Motor neuron (in vitro differentiated cells): ENCODE measurements around the gene FOS. TPM values are rescaled to one million over a fixed set of nuclear protein-coding genes. Genes with fewer than 3 reads are reported as not detected.
"Not testable (repeated sequence)": the region's sequence is repeated elsewhere in the genome, so short reads cannot be mapped to it uniquely, and the experiment has no call there.

Experiments used
- ATAC-seq, 8 experiments: fragments of 200-7000 bp; cut with Tn5 transposase; replicated peaks in 6 of 8; 2 replicates each; pipeline ENCODE4 v1.8.0; 2021; ENCODE audit warnings: mild to moderate bottlenecking in 8 of 8, moderate library complexity in 8 of 8
- H3K27ac ChIP-seq, 2 donors: fragments of 250-450 bp; sonication (Bioruptor Pico); 2 replicates each; pipeline ENCODE4 v1.9.0; 2021; ENCODE audit warnings: antibody characterized with exemption in 2 of 2, mild to moderate bottlenecking in 2 of 2, moderate library complexity in 1 of 2
- H3K4me1 ChIP-seq, 2 donors: fragments of 250-450 bp; sonication (Bioruptor Pico); replicated peaks in 1 of 2; 2 replicates each; pipeline ENCODE4 v1.6.1; 2021; ENCODE audit warnings: antibody characterized with exemption in 2 of 2, mild to moderate bottlenecking in 2 of 2, moderate library complexity in 1 of 2
- H3K4me3 ChIP-seq, 5 donors: fragments of 250-450 bp; sonication (Bioruptor Pico); 2 replicates each; pipeline ENCODE4 v1.9.0; 2021; ENCODE audit warnings: antibody characterized with exemption in 5 of 5, mild to moderate bottlenecking in 5 of 5, moderate library complexity in 4 of 5
- WGBS, 10 experiments: fragments of 450-650 bp; shearing (Covaris generic); methylation state at CpG; one replicate each; pipeline ENCODE4 v1.0.0; 2022; 5-methylcytosine and 5-hydroxymethylcytosine counted together
- in situ Hi-C, 9 experiments: fragments of 400-800 bp; cut with MboI; loops; one replicate each; pipeline ENCODE4 v1.15.0; 2021; ENCODE audit warnings: low sequenced_read_pairs in 9 of 9, low pct_unique_long_range_greater_than_20kb in 2 of 9; ENCODE audit not compliant: unreplicated experiment in 9 of 9
- total RNA-seq, 8 experiments: library from RNA; unstranded; fragments of 300-600 nt; gene quantifications; 2 replicates each; pipeline versions ENCODE4 v1.2.3 to v1.2.4, GENCODE V29; 2022

Gene FOS
- total RNA-seq, 8 experiments from 2014 or later = 8.7 to 102 (median 52.9) TPM

DNA sequence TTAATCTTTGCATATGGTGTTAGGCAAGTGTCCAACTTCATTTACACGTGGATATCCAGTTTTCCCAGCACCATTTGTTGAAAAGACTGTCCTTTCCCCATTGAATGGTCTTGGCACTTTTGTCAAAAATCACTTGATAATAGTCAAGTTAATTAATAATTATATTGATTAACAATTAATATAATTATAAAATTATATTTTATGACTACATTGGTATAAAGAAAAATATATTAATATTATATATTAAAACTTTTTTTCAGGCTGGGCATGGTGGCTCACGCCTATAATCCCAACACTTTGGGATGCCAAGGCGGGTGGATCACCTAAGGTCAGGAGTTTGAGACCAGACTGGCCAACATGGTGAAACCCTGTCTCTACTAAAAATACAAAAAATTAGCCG is 27.8 kb downstream of the FOS start:
- in situ Hi-C loops = loop anchor here in 8 of 9 experiments (10.0 to 25.0 kb wide), 4 partner anchors 172 to 182 kb away; partner anchors contain the start of gene NEK9 (in 1 of the 8)
- 0 to 94% (median 57%) methylated on average over 1 to 4 of the region's 4 CpGs; no CpG with 5 or more reads in 1 of the 10 experiments for WGBS, 10 experiments
- H3K27ac ChIP-seq, H3K4me1 ChIP-seq, ATAC-seq, H3K4me3 ChIP-seq: not testable (repeated sequence)

DNA sequence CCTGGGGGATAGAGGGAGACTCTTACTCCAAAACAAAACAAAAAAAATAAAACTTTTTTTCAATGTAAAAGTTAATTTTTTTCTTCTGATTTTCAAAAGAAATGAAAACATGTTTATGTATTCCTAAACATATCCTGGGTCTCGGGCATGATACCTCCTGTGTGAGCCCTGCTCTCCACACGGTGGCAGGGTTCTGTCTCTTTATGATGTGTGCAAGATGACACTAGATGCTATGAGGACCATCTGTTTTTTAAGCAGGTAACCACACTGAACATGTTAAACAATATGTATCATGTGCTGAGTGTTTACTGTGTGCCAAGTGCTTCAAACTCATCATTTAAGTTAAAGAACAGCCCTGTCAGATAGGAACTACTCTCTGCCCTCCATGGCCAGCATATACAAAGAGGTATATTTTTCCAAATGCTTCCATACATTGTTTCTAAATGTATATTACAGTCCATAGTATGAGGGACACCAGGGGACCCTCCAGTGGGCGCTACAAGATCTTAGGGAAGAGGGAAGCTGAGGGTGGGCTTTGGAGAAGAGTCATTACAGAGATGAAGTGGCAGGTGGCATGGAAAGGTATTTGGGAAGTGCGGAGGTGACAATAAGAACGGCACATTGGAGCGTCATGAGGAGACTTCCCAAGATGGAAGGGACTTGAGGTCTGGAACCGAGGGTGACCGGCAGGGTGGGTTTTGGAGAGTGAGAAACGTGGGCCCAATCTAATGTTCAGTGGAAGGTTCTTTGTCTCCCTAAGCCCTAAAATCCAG is 28.5 kb downstream of the FOS start:
- peaks cover 0 to 11% of the 10 kb centered on the region in 2 donors for H3K4me1 ChIP-seq
- no peak overlapping the region for H3K4me3 ChIP-seq
- in situ Hi-C loops = loop anchor here in 8 of 9 experiments (10.0 to 25.0 kb wide), 4 partner anchors 172 to 182 kb away; partner anchors contain the start of gene NEK9 (in 1 of the 8)
- H3K27ac ChIP-seq = no peak overlapping the region
- ATAC-seq = peak in 2 of 8 experiments; percentile 29 to 43
- WGBS, 10 experiments = 34 to 95% (median 83%) methylated on average over 1 to 9 of the region's 9 CpGs; no CpG with 5 or more reads in 1 of the 10 experiments

DNA sequence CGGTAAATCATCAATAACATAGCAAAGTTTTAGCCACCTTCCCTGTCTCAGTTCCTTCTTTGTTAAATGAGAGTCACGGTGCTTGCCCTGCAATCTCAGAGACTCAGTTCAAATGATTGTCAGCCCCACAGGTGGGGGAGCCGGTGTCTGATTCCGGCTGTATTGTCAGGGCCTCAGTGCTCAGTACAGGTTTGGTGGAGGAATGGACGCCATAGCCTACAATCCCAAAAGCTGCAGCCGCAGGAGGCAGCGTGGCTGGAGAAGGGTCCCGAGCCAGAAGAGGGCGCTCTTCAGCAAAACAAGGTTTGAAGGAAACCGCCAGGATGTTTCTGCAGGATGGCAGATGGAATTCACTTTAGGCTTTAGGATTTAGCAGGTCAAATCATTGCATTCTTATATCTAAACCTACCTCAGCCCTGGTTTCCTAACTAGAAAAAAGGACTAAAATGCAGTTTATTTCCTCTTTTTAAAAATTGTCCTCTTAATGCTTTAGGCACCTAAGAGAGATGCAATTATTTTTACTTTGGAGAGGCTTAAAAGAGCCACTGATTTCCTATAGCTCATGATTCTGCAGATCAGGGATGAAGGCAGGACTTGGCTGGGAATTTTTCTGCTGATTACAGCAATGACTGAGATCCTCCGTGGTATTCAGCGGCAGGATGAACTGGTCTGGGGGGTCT is 29.2 kb downstream of the FOS start:
- ATAC-seq = peak; percentile 22 to 69 (median 63)
- Histone ChIP-seq H3K27ac (no peak overlapping the region), H3K4me3 (no peak overlapping the region), H3K4me1 (peaks cover 0 to 11% of the 10 kb centered on the region in 2 donors)
- 0 to 100% (median 25%) methylated on average over 1 to 8 of the region's 12 CpGs for WGBS, 10 experiments
- in situ Hi-C loops = loop anchor here in 8 of 9 experiments (10.0 to 25.0 kb wide), 4 partner anchors 173 to 183 kb away; partner anchors contain the start of gene NEK9 (in 1 of the 8)

DNA sequence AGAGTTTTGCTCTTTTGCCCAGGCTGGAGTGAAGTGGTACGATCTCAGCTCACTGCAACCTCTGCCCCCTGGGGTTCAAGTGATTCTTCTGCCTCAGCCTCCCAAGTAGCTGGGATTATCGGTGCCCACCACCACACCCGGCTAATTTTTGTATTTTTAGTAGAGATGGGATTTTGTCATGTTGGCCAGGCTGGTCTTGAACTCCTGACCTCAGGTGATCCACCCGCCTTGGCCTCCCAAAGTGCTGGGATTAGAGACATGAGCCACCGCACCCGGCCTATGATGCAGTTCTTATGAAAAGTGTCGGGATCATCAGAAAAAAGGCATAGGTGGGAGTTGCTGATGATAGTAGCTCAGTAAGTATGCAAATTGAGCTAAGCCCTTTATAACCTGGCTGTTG is 30.4 kb downstream of the FOS start:
- H3K4me3 ChIP-seq, H3K27ac ChIP-seq, ATAC-seq: not testable (repeated sequence)
- WGBS, 10 experiments = 68 to 96% (median 84%) methylated on average over 3 to 6 of the region's 7 CpGs; no CpG with 5 or more reads in 2 of the 10 experiments
- peaks cover 0 to 11% of the 10 kb centered on the region in 2 donors for H3K4me1 ChIP-seq
- in situ Hi-C loops = loop anchor here in 8 of 9 experiments (10.0 to 25.0 kb wide), 4 partner anchors 174 to 184 kb away; partner anchors contain the start of gene NEK9 (in 1 of the 8)

DNA sequence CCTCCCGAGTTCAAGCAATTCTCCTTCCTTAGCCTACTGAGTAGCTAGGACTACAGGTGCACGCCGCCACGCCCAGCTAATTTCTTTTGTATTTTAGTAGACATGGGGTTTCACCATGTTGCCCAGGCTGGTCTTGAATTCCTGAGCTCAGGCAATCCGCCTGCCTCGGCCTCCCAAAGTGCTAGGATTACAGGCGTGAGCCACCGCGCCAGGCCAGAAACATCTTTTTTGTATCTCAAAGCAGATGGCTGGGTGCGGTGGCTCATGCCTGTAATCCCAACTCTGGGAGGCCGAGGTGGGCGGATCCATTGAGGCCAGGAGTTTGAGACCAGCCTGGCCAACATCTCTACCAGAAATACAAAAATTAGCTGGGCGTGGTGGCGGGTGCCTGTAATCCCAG is 30.9 kb downstream of the FOS start:
- H3K27ac ChIP-seq, H3K4me3 ChIP-seq, ATAC-seq: not testable (repeated sequence)
- peaks cover 0 to 11% of the 10 kb centered on the region in 2 donors for H3K4me1 ChIP-seq
- in situ Hi-C loops = loop anchor here in 8 of 9 experiments (10.0 to 25.0 kb wide), 4 partner anchors 175 to 185 kb away; partner anchors contain the start of gene NEK9 (in 1 of the 8)
- 73 to 100% (median 91%) methylated on average over 1 to 10 of the region's 14 CpGs; no CpG with 5 or more reads in 2 of the 10 experiments for WGBS, 10 experiments

DNA sequence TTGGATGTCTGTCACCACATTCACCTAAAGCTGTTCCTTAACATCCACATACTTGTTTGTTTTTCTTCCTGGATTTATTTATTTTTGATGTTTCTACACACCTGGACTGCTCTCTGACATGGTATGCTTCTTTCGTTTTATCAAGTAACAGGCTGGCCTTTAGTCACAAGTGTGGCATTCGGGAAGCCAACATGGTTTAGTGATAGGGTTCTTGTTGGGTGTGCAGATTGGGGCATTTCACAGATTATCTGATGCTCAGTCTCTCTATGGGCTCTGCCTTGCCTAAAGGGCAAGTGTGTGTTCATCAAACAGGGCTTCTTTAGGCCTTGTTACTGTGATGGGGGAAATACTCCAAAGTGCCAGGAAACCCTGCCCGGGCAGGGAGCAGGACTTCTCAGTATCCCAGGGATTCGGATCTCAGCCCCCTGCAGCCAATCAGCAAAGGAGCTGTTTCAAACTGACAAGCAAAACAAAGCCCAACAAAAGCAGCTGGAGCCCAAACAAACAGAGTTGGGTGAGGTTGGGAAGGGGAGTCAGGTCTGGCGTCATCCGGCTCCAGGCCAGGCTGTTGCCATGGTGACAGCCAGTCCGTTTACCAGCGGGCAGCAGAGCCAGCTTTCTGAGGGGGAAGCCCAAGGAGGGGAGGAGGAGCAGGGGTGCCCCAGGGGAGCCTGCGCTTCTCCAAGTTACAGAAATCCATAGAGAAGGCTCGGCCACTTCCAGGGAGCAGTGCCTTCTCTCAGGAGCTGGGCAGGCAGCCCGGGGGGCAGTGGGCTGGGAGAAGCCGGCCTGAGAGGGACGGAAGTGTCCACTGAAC is 31.9 kb downstream of the FOS start:
- in situ Hi-C loops = loop anchor here in 6 of 9 experiments (10.0 to 25.0 kb wide), 2 partner anchors 134 to 177 kb away; no protein-coding TSS in a partner anchor
- peaks cover 0 to 11% of the 10 kb centered on the region in 2 donors for H3K4me1 ChIP-seq
- no peak overlapping the region for H3K4me3 ChIP-seq
- peak; percentile 80 to 94 (median 89) for ATAC-seq
- H3K27ac ChIP-seq = peak overlapping the region in 1 of 2 donors; percentile 18
- 14 to 82% (median 44%) methylated on average over 1 to 6 of the region's 13 CpGs; no CpG with 5 or more reads in 3 of the 10 experiments for WGBS, 10 experiments

DNA sequence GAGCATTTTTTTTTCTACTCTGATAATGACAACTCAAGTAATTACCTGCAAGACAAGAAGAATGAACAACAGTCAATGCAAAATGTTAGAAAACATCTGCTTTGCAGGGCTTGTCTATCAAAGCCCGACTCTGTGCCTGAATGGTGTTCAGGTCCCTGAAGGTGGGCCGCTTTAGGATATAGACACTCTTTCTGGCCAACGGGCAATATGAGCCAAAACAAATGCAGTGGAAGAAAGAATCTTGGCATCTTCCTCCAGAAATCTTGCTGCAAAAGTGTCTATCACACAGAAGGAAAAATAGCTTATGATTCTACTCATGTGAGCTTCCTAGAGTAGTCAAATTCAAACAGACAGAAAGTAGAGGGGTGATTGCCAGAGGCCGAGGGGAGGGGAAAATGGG is 32.7 kb downstream of the FOS start:
- peaks cover 0 to 11% of the 10 kb centered on the region in 2 donors for H3K4me1 ChIP-seq
- WGBS, 10 experiments = 0 to 85% (median 68%) methylated on average over 1 to 3 of the region's 4 CpGs; no CpG with 5 or more reads in 4 of the 10 experiments
- no peak overlapping the region for H3K27ac ChIP-seq
- no peak for ATAC-seq
- in situ Hi-C loops = loop anchor here in 6 of 9 experiments (10.0 to 25.0 kb wide), 2 partner anchors 133 to 176 kb away; no protein-coding TSS in a partner anchor
- H3K4me3 ChIP-seq = no peak overlapping the region

DNA sequence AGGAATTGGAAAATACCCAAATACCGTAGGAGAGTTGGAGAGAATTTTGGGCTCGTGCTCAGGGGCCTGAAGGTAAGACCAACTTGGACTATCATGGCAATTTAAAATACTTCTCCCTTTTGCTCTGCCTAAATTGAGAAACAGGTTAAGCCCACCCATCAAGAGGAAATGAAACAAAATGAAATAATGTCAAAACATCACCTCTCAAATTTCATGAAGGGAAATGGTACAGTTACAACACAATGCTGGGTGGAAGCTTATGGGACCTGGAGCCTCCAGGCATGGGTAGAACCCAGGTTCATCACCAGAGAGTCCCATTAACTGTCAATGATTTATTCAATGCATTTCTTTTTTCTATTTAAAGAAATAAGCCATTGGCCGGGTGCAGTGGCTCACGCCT is 33.7 kb downstream of the FOS start:
- no peak for ATAC-seq
- 71 to 100% (median 93%) methylated on average over 1 to 4 of the region's 4 CpGs; no CpG with 5 or more reads in 1 of the 10 experiments for WGBS, 10 experiments
- in situ Hi-C loops = loop anchor here in 6 of 9 experiments (10.0 to 25.0 kb wide), 2 partner anchors 132 to 175 kb away; no protein-coding TSS in a partner anchor
- H3K27ac ChIP-seq = no peak overlapping the region
- H3K4me1 ChIP-seq = peaks cover 0 to 11% of the 10 kb centered on the region in 2 donors
- H3K4me3 ChIP-seq = no peak overlapping the region

DNA sequence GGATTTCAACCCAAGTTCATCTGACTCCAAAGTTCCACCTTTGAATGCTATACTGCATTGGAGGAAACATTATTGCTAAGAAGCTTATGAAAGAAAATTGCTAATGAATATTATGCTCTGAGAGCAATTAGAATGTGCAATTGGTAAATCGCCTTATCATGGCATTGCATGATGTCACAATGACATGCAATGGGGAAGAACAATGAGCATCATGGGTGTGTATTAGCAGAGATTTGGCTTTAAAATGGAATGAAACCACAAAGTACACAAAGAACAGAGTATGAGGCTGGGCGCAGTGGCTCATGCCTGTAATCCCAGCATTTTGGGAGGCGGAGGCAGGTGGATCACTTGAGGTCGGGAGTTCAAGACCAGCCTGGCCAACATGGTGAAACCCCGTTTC is 34.7 kb downstream of the FOS start:
- Histone ChIP-seq H3K4me1 (peaks cover 0 to 11% of the 10 kb centered on the region in 2 donors), H3K27ac (no peak overlapping the region), H3K4me3 (no peak overlapping the region)
- WGBS, 10 experiments = 33 to 100% (median 93%) methylated on average over 1 to 5 of the region's 5 CpGs; no CpG with 5 or more reads in 3 of the 10 experiments
- in situ Hi-C loops = loop anchor here in 6 of 9 experiments (10.0 to 25.0 kb wide), 2 partner anchors 132 to 174 kb away; no protein-coding TSS in a partner anchor
- ATAC-seq = peak in 1 of 8 experiments; percentile 8

DNA sequence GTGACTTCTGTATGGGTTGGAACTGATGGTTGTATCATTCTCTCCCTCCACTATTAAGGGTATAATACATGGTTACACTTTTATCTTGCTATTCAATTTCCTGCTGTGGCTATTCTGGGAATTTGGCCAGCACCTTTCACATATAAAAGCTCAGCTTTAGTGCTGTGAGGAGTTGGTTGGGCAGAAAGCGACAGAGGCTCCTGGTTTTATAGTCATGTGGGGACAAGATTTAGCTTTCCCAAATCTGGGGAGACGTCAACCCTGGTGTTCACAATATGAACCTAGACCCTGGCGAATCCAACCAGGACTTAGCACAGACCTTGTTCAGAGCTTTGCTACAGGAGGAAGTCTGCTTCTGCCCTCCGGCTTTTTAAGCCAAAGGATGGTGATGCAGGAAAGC is 36.5 kb downstream of the FOS start:
- in situ Hi-C loops = loop anchor here in 6 of 9 experiments (10.0 to 25.0 kb wide), 2 partner anchors 130 to 172 kb away; no protein-coding TSS in a partner anchor
- H3K4me1 ChIP-seq = peaks cover 0 to 11% of the 10 kb centered on the region in 2 donors
- WGBS, 10 experiments = 37 to 100% (median 67%) methylated on average over 1 to 4 of the region's 4 CpGs; no CpG with 5 or more reads in 2 of the 10 experiments
- ATAC-seq = no peak
- no peak overlapping the region for H3K4me3 ChIP-seq
- no peak overlapping the region for H3K27ac ChIP-seq

DNA sequence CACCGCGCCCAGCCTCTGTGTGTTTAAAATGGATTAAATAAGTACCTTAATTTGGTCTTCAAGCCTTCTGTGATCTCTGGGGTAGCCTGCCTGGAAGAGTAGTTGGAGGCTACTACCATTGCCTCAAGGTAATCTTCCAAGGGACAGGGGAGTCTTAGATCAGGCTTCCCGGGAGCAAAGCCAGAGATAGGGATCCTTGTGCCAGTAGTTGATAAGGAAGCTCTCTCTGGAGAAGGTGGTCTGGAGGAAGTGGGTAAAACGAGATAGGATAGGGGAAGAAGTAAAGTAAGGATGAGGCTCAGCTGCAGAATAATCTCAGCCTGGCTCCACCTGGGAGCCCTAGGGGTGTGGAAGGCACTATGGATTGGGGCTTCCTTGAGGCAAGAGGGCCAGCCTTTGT is 38.5 kb downstream of the FOS start:
- no peak for ATAC-seq
- H3K27ac ChIP-seq = no peak overlapping the region
- H3K4me1 ChIP-seq = no peaks in the 10 kb centered on the region
- in situ Hi-C loops = loop anchor here in 6 of 9 experiments (10.0 to 25.0 kb wide), 2 partner anchors 128 to 170 kb away; no protein-coding TSS in a partner anchor
- WGBS, 10 experiments = 14 to 82% (median 58%) methylated on average over 1 to 3 of the region's 4 CpGs; no CpG with 5 or more reads in 6 of the 10 experiments
- H3K4me3 ChIP-seq = no peak overlapping the region

DNA sequence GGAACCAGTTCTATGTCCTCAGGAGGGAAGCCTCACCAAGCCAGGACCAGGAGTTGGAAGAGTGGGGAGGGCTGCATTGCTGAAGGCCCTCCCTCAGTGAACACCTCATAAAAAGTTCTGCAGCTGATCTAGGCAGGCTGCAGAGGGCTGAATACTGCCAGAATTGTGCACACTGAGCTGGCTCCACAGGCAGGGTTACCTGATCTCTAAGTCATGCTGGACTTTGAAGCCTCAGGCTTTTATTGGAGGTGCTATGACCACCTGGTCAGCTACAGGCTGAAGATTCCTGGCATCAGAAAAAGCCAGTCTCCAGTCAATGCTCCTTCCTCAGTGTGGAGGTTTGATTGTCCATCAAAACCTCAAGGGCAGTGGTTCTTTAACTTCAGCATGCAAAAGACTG is 39.7 kb downstream of the FOS start:
- in situ Hi-C loops = loop anchor here in 6 of 9 experiments (10.0 to 25.0 kb wide), 2 partner anchors 126 to 169 kb away; no protein-coding TSS in a partner anchor
- ATAC-seq = no peak
- H3K4me3 ChIP-seq = no peak overlapping the region

More for the DNA sequence above, 39.7 kb downstream of the FOS start:
- no peak overlapping the region for H3K27ac ChIP-seq
- no peaks in the 10 kb centered on the region for H3K4me1 ChIP-seq
